Fibroblast of gingiva (primary cell): Measurements from ENCODE around the gene PKLR.
"Not testable (repeated sequence)": the region's sequence is repeated elsewhere in the genome, so short reads cannot be mapped to it uniquely, and the experiment has no call there.

ENCODE experiments used
- DNase-seq: peaks from one replicate; pipeline ENCODE4 v3.0.0-alpha.2; 2011; ENCODE audit warnings: low read depth

PKLR gene

DNA sequence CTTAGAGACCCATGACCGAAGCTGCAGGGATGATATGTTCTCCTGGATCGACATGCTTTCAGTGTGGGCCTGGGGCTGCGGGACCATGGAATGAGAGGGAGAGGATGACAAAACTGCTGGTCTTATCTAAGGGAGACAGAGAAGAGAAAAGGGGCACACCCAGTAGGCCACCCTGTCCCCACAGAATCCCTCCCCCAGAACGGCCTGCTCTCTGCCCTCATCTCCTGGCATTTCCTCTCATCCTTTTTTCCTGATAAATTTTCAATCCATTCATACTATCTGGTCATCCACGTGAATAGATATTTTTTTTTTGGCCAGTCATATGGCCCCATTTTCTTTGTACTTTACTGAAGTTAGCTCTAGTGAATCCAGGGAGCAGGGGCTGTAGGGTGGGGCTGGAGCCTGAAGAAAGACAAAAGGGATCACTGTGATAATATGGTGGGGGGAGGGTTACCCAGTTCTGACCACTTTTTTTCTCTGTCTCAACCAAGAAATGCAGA, at the start of gene PKLR:
TSS of gene PKLR (minus strand) at position 97 of the 500 bp plus-strand sequence. CDS start at position 54, 43 bp downstream.
- DNase-seq: no peak

DNA sequence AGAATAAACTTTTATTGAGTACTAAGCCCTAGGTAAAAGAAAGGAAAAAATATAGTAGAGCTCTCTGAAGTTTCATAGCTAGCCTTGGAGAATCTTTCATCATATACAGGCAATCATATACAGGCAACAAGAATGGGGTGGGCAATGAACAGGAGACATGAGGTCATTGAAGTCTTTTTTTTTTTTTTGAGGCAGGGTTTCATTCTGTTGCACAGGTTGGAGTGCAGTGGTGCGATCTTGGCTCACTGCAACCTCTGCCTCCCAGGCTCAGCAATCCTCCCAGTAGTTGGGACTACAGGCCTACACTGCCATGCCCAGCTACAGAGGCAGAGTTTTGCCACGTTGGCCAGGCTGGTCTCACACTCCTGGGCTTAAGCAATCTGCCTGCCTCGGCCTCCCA, 41.6 kb upstream of the PKLR start:
- DNase-seq: no peak

DNA sequence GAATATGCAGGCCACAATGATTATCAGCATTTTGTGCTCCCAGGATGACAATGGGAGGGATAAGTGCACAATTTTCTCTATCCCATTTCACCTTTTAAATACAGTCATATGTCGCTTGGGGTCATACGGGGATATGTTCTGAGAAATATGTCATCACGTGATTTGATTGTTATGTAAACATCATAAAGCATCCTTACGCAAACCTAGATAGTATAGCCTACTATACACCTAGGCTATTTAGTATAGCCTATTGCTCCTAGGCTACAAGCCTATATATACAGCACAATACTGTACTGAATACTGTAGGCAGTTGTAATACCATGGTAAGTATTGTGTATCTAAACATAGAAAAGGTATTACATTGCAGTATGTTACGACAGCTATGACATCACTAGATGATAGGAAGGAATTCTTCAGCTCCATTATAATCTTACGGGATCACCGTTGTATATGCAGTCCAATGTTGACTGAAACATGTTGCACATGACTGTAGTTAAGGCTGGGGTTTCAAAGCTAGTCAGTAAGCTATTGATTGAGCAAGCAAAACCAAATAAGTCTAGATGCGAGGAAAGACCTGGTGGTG, 38.4 kb upstream of the PKLR start:
- peak; percentile 51 for DNase-seq

DNA sequence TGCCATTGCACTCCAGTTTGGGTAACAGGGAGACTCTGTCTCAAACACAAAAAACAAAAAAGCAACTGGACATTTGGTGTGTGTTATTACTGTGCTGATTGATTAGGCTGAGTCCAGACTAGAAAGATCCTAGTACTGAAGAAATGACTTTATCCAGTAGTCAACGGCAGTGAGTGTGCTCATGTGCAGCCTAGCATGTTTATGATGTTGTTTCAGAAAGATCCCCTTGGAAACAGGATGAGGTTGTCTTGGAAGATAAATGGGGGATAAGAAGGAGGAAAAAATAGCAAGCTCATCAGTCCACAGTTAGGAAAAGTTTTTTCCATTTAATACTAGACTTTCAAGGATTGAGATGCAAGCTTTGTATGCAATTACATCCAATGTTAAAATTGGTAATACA, 33.7 kb upstream of the PKLR start:
- no peak for DNase-seq

DNA sequence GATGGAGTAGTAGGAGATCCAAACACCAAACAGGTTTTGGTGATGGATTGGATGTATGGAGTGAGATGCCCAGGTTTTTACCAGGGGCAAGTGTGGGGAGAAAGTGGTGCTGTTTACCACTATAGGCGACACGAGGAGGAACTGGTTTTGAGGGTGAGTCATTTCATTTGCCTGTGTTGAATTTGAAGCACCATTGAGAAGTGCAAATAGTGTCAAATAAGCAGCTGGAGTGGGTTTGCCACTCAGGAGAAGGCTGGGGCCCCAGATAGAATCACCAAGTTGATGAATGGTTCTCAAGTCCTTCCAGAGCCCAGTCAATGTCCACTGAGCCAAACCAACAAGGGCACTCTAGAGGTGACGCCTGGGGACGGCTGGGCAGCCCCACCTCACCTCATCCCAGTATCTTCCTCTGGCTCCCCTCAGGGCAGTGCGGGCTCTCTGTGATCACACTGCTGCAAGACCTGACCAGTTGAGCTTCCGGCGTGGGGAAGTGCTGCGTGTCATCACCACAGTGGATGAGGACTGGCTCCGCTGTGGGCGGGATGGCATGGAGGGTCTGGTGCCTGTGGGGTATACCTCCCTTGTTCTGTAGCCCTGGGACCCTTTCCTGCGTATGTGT, 28.9 kb upstream of the PKLR start:
- DNase-seq: no peak

DNA sequence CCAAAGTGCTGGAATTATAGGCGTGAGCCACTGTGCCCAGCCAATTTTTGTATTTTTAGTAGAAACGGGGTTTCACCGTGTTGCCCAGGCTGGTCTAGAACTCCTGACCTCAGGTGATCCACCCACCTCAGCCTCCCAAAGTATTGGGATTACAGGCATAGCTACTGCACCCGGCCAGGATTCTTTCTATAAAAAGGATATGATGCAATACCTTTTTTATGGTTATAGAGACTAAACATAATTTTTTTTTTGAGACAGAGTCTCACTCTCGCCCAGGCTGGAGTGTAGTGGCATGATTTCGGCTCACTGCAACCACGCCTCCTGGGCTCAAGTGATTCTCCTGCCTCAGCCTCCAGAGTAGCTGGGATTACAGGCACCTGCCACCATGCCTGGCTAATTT, 27.6 kb upstream of the PKLR start:
- DNase-seq: not testable (repeated sequence)

DNA sequence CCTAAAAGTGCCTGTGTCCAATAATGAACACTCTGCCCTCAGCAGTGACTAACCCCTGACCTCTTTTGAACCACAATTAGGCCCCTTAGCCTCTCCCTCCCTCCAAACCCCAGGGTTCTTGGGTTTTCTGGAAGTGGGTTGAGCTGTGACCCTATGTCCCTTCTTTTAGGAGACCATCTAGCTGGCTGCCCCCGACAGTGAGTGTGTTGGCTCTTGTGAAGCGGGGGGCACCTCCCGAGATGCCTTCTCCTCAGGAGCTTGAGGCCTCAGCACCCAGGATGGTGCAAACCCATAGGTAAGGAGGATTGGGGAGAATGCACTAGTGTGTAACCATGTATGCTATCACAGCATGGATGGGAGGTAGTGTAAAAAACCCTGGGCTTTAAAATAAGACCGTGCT, 26.7 kb upstream of the PKLR start:
- DNase-seq: no peak

DNA sequence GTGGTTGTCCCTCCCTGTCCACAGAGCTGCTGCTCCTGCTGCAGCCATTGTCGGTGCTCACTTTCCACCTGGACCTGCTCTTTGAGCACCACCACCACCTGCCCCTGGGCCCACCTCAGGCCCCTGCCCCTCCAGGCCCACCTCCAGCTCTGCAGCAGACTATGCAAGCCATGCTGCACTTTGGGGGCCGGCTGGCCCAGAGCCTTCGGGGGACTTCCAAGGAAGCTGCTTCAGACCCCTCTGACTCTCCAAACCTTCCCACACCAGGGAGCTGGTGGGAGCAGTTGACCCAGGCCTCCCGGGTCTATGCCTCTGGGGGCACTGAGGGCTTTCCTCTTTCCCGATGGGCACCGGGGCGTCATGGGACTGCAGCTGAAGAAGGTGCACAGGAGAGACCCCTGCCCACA, 25.4 kb upstream of the PKLR start:
- DNase-seq: no peak

DNA sequence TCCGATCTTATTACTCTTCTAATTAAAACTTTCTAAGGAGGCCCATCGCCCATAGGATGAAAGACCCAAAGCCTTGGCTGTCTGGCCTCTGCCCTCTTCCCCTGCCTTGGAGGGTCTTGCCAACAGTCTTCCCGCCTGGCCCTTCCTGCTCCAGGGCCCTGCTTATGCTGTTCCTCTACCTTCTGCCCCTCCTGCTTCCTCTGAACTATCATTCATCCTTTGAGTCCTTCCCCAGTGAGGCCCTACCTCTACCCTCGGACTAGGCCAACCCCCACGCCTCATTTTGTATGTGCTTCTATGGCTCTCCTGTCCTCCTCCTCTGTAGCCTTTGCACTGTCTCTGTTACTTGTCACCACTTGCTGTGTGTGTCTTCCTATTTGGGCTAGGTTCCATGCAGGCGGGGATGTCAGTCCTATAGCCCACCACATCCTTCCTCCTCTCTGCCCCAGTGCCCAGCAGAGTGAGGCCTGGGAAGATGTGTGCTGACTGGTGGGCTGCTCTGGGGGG, 24.8 kb upstream of the PKLR start:
- no peak for DNase-seq

DNA sequence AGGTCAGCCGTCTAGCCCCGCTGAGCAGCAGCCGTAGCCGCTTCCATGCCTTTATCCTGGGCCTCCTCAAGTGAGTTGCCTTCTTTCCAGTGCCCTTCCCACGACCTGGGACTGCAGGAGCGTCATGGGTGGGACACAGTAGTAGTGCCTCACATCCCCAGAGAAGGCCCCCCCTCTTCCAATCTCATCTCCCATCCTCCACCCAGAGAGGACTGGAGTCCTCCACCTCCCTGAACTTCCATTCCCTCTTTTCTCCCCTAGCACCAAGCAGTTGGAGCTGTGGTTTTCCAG, 24.3 kb upstream of the PKLR start:
- no peak for DNase-seq

DNA sequence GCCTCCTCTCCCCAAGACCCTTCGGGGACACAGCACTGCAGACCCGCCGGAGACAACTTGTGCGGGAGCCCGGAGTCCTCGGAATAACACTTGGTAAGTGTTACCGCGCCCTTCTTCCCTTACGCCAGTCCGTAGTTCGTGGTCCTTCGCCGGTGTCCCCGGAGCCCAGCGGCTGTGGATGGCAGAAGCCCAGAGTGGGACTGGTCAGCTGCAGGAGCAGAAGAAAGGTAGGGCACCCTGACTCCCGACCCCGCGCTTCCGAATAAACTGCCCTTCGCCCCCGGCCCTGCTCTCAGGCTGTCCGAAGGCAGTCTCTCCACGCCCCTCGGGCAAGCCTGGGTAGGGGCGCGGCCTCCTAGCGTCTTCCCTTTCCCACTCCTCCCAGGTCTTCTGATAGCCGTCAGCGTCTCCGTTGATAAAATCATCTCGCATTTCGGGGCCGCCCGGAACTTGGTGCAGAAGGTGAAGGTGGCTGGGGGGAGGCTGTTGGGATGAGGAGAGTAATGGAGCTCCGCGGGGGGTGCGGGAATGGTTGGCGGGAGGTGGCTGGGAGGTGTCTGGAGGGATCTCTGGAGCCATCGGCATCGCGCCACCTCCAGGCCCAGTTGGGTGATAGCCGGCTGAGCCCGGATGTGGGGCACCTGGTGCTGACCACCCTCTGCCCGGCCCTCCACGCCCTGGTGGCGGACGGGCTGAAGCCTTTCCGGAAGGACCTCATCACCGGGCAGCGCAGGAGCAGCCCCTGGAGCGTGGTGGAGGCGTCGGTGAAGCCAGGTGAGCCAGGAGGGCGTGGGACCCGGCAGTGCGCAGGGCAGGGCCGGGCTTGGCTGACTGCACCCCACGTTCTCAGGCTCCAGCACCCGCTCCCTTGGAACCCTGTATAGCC, 23.7 kb upstream of the PKLR start:
- peak; percentile 32 for DNase-seq

DNA sequence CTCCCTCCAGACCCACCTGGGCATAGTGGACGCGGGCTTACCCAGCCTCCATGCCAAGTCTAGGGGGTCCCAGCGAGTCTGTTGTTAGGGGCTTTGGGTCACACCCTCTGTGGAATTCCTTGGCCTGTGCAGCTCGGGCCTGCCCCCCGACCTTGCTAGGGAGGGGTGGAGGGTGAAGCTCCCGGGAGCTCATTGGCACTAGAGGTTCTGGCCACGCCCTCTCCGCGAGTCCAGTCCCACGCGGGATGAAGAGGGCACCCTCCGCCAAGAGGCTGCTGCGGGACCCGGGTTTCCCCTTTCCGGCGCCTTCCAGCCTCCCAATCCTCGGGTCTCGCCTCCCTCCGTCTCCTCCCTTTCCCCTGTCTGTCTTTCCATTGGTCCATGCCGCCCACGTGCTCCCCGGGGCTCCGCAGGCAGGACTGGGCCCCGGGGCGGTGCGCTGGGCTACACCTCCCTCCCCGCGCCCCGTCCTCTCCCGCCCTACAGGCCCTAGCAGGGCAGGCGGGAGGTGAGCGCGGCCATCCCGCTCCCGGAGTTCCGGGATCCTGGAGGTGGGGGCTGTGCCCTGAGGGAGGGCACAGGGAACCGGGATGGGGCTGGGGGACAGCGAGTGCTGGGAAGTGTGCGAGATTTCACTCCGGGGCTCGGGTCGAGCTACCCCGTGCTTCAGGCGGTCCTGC, 22.9 kb upstream of the PKLR start:
- DNase-seq: peak; percentile 98

DNA sequence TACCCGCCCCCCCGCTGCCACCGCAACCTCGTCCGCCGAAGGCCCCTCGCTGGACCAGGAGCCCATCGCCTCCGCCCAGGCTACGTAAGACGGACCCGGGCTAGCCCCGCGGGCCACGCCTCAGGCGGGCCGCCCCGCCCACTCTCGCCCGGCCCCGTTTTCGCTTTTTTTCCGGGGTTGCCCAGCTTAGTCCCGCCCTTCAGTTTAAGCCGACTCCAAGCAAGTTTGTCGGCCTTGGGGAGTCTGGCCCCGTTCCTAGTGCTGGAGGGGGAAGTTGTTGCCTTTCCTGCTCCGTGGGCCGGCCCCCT, 22.4 kb upstream of the PKLR start:
- DNase-seq: peak; percentile 92

DNA sequence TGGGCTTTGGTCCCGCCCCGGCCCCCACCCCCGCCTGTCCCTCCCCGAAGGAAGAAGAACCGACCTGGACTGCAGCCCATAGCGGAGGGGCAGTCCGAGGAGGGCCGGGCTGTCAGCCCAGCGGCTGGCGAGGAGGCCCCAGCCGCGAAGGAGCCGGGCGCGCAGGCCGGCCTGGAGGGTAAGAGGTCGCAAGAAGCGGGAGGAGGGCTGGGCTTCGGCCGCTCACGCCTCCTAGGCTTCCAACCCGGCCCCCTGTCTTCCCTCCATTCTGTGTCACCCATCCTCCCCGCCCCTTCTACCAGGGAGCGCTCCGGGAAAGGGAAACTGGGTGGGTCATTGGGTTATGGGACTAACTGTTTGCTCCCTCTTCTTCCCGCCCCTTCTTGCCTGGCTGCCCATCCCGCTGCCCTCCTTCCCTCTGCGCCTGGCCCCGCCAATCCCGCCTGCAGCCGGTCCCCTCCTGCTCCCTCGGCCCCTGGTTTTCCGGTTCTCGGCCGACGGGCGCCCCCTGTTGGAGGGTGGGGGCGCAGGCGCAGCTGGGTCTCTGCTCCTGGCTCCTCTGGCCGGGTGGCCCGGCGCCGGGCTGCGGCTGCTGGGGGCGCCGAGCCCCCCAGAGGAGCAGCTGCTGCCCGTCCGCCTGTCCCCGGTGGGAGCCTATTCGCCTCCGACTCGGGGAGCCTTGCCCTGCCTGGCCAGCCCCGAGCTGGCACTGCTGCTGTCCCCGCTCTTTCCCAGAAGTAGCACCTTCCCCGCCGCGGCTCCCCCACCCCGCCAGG, 21.9 kb upstream of the PKLR start:
- peak; percentile 98 for DNase-seq

DNA sequence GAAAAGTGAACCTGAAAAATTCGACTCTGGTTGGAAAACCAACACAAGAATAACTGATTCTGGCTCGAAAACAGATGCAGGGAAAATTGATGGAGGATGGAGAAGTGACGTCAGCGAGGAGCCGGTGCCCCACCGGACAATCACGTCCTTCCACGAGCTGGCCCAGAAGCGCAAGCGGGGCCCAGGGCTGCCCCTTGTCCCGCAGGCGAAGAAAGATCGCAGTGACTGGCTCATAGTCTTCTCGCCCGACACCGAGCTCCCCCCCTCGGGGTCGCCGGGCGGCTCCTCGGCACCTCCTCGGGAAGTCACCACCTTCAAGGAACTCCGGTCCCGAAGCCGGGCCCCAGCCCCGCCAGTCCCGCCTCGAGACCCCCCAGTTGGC, 21.3 kb upstream of the PKLR start:
- DNase-seq: peak; percentile 32

DNA sequence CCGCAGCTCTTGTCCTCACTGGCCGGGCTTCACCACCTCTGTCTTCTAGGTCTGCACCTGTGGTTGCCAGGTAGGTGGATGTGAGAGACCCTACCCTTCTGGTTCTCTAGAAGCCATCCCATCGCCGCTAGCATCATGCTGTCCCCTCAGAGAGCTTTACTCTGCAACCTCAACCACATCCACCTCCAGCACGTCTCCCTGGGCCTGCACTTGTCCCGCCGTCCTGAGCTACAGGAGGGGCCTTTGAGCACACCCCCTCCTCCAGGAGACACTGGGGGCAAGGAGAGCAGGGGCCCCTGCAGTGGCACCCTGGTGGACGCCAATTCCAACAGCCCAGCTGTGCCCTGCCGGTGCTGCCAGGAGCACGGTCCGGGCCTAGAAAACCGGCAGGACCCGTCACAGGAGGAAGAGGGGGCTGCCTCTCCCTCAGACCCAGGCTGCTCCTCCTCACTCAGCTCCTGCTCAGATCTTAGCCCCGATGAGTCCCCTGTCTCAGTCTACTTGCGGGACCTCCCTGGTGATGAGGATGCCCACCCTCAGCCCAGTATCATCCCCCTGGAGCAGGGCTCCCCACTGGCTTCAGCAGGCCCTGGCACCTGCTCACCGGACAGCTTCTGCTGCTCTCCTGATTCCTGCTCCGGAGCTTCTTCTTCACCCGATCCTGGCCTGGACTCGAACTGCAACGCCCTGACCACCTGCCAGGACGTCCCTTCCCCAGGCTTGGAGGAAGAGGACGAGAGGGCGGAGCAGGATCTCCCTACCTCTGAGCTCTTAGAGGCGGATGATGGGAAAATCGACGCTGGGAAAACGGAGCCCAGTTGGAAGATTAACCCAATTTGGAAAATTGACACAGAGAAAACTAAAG, 20.6 kb upstream of the PKLR start:
- DNase-seq: no peak

DNA sequence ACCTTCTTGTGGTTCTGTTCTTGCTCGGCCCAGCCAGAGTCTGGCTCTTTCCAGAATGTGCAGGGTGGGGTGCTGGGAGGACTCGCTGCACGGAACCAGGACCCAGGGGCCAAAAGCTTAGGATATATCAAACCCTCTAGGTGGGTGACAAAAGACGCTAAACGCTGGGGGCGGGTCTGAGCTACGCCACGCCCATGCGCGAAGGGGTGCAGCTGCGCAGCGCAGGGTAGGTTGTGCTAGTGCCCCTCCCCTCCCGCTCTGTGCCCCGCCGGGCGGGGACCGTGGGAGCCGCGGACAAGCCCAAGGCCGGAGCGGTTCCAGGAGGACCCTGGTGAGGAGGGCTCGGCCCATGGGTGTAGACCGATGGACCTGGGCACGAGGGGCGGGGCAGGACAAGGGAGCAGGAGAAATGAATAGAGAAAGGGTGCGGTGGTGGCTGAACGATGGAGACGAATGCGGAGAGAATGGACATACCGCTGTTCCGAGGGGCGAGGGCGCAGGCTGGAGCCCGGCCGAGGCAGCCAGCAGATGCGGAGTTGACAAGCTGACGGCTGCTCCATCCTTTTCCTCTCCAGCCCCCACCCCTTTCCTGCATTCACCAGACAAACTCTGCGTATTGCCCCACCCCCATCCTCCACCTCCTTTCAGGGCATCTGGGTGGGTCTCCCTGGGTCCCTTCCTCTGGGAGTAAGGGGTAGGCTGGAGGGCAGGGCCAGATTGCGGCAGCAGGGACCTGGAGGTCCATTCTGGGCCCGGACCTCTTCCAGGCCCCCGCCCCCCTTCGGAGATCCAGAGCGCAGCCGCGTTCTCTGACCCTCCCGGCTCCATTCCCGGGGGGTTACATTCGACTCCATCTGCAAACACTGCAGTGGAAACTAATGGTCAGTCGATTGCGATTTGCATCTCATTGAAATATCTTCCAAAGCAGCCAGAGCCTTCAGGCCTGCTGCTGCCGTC, 19.7 kb upstream of the PKLR start, which contains the start of gene RUSC1:
TSS of gene RUSC1 (plus strand) at position 234 of the 957 bp plus-strand sequence. CDS start 880 bp downstream, outside the sequence.
- peak; percentile 70 for DNase-seq

DNA sequence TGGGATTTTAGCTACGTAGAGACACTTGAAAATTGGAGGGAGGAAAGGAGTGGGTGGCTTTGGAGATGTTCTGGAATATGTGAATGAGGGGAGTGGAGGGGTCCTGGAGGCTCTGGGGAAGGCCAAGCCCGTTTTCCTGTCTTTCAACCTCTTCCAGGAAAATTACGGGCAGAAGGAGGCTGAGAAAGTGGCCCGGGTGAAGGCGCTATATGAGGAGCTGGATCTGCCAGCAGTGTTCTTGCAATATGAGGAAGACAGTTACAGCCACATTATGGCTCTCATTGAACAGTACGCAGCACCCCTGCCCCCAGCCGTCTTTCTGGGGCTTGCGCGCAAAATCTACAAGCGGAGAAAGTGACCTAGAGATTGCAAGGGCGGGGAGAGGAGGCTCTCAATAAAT, 19.0 kb upstream of the PKLR start:
- DNase-seq: peak; percentile 22

DNA sequence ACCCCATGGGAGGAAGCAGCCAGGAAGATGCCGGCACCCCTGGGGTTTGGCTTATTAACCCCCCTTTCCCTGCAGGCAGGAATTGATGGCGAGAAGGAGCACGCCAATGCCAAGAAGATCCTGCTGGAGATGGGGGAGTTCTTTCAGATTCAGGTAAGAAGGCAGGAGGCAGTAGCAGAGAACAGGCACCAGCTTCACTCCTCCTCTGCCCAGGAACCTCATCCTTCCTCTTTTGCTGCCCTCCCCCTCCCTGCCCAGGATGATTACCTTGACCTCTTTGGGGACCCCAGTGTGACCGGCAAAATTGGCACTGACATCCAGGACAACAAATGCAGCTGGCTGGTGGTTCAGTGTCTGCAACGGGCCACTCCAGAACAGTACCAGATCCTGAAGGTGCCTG, 18.3 kb upstream of the PKLR start:
- DNase-seq: no peak

DNA sequence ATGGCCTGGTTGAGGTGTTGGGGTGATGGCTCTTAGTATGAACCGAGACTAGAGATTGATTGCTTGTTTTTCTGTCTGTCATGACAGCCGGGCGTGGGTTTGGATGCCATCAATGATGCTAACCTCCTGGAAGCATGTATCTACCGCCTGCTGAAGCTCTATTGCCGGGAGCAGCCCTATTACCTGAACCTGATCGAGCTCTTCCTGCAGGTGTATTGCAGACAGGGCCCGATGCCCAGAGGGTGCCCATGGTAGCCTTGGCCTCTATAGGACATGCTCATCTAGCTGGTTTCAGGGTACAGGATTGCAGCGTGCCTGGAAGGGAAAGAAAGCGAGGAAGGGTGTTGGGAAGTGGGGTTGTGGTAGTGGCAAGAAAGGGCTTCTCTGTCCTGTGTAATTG, 16.8 kb upstream of the PKLR start:
- no peak for DNase-seq
